Body of pancreas (tissue), 4 donors: ENCODE measurements around the gene AFDN. TPM values are rescaled to one million over a fixed set of nuclear protein-coding genes. Genes with fewer than 3 reads are reported as not detected.

Experiments used
- ATAC-seq: fragments of 150-250 bp; one replicate; pipeline ENCODE4 v1.9.1; 2016
- DNase-seq, 4 donors: peaks; one replicate each; pipeline ENCODE4 v3.0.0-alpha.2; 2019
- H3K27ac ChIP-seq, 4 donors: fragments of 200-600 bp; sonication (generic); 1 replicate in 3 of 4; 2 replicates in 1 of 4; pipeline versions ENCODE4 v1.5.1 to v1.6.1; 2016 to 2019; ENCODE audit warnings: mild to moderate bottlenecking in 1 of 4, mixed read lengths in 1 of 4, moderate library complexity in 1 of 4
- H3K27me3 ChIP-seq, 2 donors: fragments of 200-600 bp; sonication (generic); one replicate each; pipeline ENCODE4 v1.6.0; 2016; ENCODE audit warnings: mild to moderate bottlenecking in 1 of 2
- H3K36me3 ChIP-seq, 2 donors: fragments of 200-600 bp; sonication (generic); replicated peaks in 1 of 2; 2 replicates each; pipeline ENCODE4 v1.5.1; 2016; ENCODE audit warnings: low read depth in 2 of 2; ENCODE audit not compliant: insufficient read depth in 1 of 2
- H3K4me1 ChIP-seq: fragments of 200-600 bp; sonication (generic); one replicate; pipeline ENCODE4 v1.6.0; 2016
- H3K4me3 ChIP-seq, 2 donors: fragments of 200-600 bp; sonication (generic); 1 replicate in 1 of 2; 2 replicates in 1 of 2; pipeline ENCODE4 v1.5.1; 2016 to 2019
- H3K9me3 ChIP-seq, 3 donors: fragments of 200-600 bp; sonication (generic); 1 replicate in 2 of 3; 2 replicates in 1 of 3; pipeline ENCODE4 v1.5.1; 2016
- POLR2A ChIP-seq, 3 donors: fragments of 450-650 bp; IDR thresholded peaks; one replicate each; pipeline ENCODE4 v1.6.1; 2016; ENCODE audit warnings: antibody characterized with exemption in 3 of 3, mild to moderate bottlenecking in 2 of 3
- WGBS, 2 donors: methylation state at CpG; one replicate each; pipeline ENCODE4 v1.1.5; 2017; 5-methylcytosine and 5-hydroxymethylcytosine counted together
- intact Hi-C: fragments of 100-400 bp; cut with DNase I; formaldehyde crosslinking; loops from one replicate; pipeline ENCODE4 v1.15.1; 2023
- total RNA-seq, 2 donors: library from RNA; depleted of rRNA; stranded (reverse); fragments of >200 nt; gene quantifications; one replicate each; pipeline ENCODE4 v1.1.0, GENCODE V29; 2016
- TF ChIP-seq, protein P1 (sequence below), 7 experiments: fragments of 450-650 bp in 4 of 7; fragments of 200-600 bp in 3 of 7; sonication (generic) in 3 of 7; IDR thresholded peaks; one replicate each; pipeline ENCODE4 v1.5.1; 2016 to 2019; ENCODE audit warnings: antibody characterized with exemption in 7 of 7

Gene AFDN
- total RNA-seq, 2 donors from 2014 or later: 160 to 195 TPM

DNA sequence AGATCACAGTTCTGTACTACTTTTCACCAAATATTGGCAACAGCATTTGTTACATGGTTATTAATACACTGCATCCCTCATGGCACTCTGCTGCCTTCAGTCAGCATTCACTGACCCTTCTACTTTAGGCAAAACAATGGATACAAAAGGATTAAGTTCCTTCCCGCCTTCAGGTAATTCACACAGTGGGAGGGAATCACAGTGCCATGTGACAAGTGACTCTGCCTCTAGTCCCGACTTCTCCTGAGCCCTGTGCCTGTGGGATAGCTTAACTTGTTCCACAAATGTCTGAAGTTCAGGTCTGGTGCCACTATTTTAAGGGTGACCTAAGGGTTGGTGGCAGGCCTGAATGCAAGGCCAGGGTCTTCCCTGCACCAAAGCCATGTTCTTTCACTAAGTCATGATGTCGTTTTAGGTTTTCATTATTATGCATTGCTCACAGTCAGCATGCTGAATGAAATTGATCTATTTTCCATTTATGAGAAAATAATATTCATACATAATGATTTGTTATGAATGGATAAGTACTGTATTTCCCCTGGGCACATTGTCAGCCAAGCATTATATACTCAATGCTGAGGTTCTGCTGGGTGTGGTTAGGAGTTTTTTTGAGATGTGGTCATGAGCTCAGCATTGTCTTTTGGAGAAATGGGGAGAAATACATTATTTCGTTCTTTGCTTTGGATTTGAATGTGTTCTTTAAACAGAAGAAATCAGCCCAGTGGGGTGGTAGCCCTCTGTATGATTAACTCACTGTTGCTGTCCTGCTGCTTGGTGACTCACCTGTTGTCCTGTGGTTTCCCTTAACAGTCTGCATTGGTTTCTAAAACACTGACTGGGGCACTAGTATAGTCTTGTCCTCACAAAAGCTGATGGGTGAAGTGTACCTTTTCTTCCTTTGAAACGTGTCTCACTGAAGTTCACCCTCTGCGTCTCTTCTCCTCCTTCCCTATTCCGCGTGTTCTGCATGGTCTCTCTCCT lies 66.4 kb downstream of the AFDN start:
- Histone ChIP-seq H3K4me1 (no peaks in the 10 kb centered on the region), H3K27ac (no peak overlapping the region), H3K27me3 (no peaks in the 10 kb centered on the region), H3K4me3 (no peak overlapping the region), H3K36me3 (peaks cover 0 to 13% of the 10 kb centered on the region in 2 donors), H3K9me3 (no peaks in the 10 kb centered on the region)
- ATAC-seq (no peak), DNase-seq (no peak)
- WGBS, 2 donors: 78 to 82% methylated on average over 8 of the region's 8 CpGs
- intact Hi-C loops: loop anchor here (10.0 kb wide), 1 partner anchor 388 kb away; no protein-coding TSS in a partner anchor
- TF ChIP-seq, protein P1, sequence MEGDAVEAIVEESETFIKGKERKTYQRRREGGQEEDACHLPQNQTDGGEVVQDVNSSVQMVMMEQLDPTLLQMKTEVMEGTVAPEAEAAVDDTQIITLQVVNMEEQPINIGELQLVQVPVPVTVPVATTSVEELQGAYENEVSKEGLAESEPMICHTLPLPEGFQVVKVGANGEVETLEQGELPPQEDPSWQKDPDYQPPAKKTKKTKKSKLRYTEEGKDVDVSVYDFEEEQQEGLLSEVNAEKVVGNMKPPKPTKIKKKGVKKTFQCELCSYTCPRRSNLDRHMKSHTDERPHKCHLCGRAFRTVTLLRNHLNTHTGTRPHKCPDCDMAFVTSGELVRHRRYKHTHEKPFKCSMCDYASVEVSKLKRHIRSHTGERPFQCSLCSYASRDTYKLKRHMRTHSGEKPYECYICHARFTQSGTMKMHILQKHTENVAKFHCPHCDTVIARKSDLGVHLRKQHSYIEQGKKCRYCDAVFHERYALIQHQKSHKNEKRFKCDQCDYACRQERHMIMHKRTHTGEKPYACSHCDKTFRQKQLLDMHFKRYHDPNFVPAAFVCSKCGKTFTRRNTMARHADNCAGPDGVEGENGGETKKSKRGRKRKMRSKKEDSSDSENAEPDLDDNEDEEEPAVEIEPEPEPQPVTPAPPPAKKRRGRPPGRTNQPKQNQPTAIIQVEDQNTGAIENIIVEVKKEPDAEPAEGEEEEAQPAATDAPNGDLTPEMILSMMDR (IDR thresholded peaks at IDR 0.05): no peak
- no peak for TF ChIP-seq POLR2A (IDR thresholded peaks at IDR 0.05)

DNA sequence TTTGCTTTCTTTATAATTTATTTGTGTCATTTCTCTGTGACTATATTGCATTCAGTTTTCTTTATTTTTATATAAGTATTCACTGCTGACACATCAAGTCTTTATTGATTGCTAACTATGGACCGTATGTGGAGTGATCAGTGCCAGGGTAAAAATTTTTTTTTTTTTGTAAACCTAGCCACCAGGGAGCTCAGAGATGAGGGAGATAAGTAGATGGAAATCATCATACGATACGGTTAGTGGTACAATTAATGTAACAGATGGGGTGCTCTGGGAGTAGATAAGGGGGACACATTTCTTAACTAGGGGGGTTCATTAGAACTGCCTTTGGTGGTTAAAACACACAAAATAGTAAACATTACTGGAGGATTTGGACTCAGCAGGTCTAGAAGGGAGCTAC lies 68.3 kb downstream of the AFDN start:
- no peak overlapping the region for H3K27ac ChIP-seq
- peaks cover 0 to 8% of the 10 kb centered on the region in 2 donors for H3K36me3 ChIP-seq
- 57 to 81% methylated on average over 3 of the region's 3 CpGs for WGBS, 2 donors
- intact Hi-C loops: loop anchor here (10.0 kb wide), 1 partner anchor 390 kb away; no protein-coding TSS in a partner anchor
- H3K9me3 ChIP-seq: no peaks in the 10 kb centered on the region
- TF ChIP-seq, protein P1 (IDR thresholded peaks at IDR 0.05): no peak
- no peak for TF ChIP-seq POLR2A (IDR thresholded peaks at IDR 0.05)
- no peak overlapping the region for H3K4me3 ChIP-seq
- H3K27me3 ChIP-seq: no peaks in the 10 kb centered on the region
- no peak for ATAC-seq
- DNase-seq: no peak
- H3K4me1 ChIP-seq: no peaks in the 10 kb centered on the region

DNA sequence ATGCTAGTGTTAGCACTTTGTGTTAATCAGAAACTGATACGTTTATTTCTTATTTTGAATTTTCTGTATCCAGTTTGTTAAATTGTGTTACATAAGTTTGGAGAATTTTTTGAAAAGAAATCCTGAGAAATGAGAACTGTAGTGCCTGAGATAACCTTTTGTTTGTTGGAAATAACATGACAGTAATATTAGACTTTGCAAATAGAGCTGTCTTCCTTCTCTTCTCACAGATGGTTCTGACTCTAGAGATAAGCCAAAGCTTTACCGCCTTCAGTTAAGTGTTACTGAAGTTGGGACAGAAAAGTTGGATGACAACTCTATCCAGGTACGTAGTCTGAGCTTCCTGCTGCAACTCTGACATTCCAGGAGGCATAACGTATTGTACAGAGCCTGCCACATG lies 69.9 kb downstream of the AFDN start:
- no peaks in the 10 kb centered on the region for H3K9me3 ChIP-seq
- intact Hi-C loops: loop anchor here (10.0 kb wide), 1 partner anchor 392 kb away; no protein-coding TSS in a partner anchor
- ATAC-seq (no peak), DNase-seq (no peak)
- no peaks in the 10 kb centered on the region for H3K4me1 ChIP-seq
- H3K4me3 ChIP-seq: no peak overlapping the region
- WGBS, 2 donors: 61 to 66% methylated on average over 4 of the region's 4 CpGs
- no peaks in the 10 kb centered on the region for H3K27me3 ChIP-seq
- TF ChIP-seq, protein P1 (IDR thresholded peaks at IDR 0.05): no peak
- no peak for TF ChIP-seq POLR2A (IDR thresholded peaks at IDR 0.05)
- H3K36me3 ChIP-seq: peaks cover 0 to 5% of the 10 kb centered on the region in 2 donors
- peak overlapping the region in 1 of 4 donors; percentile 21 for H3K27ac ChIP-seq

DNA sequence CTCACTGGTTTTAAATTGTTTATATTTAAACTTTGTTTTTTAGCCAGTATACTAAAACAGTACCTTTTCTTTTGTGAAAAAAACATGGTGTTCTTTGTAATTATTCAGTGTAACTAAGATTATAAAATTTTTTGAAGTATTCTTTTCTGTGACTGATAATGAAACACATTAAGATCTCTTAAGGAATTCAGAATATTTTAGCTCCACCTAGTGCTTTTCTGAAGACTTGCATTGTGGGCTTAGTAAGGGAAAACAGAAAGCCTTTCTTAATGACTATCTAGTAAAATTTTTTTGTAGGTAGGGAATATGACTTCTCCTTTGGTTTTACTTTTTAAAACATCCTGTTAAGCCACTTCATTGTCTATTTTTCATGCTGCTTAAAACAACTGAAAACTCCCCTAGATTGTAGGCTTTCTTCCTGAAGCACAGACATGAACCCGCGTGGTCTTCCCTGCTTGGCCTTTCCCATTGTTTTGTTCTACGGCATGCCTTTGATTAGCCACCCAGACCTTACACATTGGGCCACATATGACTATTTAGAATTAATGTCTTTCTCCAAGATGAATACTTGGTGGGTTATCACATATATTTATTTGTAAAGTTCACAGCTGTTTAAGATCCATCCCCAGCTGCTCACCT lies 72.1 kb downstream of the AFDN start:
- Histone ChIP-seq H3K4me3 (no peak overlapping the region), H3K36me3 (peaks cover 0 to 3% of the 10 kb centered on the region in 2 donors), H3K27ac (no peak overlapping the region), H3K9me3 (no peaks in the 10 kb centered on the region), H3K27me3 (no peaks in the 10 kb centered on the region), H3K4me1 (no peaks in the 10 kb centered on the region)
- intact Hi-C loops: loop anchor here (10.0 kb wide), 1 partner anchor 394 kb away; no protein-coding TSS in a partner anchor
- TF ChIP-seq, protein P1 (IDR thresholded peaks at IDR 0.05): peak; percentile 45 to 80 (median 77)
- no peak for TF ChIP-seq POLR2A (IDR thresholded peaks at IDR 0.05)
- WGBS, 2 donors: 81 to 88% methylated on average over 3 of the region's 3 CpGs
- peak; percentile 38 for ATAC-seq
- DNase-seq: no peak
